B cell (primary cell): ENCODE results near the gene TBC1D25.

Source experiments
- CTCF ChIP-seq: fragments of 200-600 bp; IDR thresholded peaks from one replicate; pipeline ENCODE4 v1.8.0; 2022; ENCODE audit warnings: antibody characterized with exemption, mild to moderate bottlenecking
- EZH2 ChIP-seq: IDR thresholded peaks from 2 replicates; pipeline ENCODE4 v1.6.1; 2012; ENCODE audit warnings: borderline replicate concordance, low read depth, mild to moderate bottlenecking, moderate library complexity, low read length; ENCODE audit not compliant: insufficient read depth, poor library complexity, severe bottlenecking

GRCh38 chrX:48522291-48522690, 17.2 kb upstream of the TBC1D25 start:
- TF ChIP-seq CTCF (no peak), EZH2 (no peak)
